Lower lobe of right lung (tissue), 2 donors: Measurements from ENCODE around the gene SLC29A3. TPM values are rescaled to one million over a fixed set of nuclear protein-coding genes. Genes with fewer than 3 reads are reported as not detected.

Source experiments
- ATAC-seq, 2 donors: fragments of 200-7000 bp; cut with Tn5 transposase; one replicate each; pipeline ENCODE4 v1.9.1; 2020 to 2022; ENCODE audit warnings: mild to moderate bottlenecking in 2 of 2, moderate library complexity in 2 of 2
- DNase-seq: peaks from one replicate; pipeline ENCODE4 v3.0.0-alpha.2; 2020
- H3K27ac ChIP-seq: fragments of 200-600 bp; one replicate; pipeline ENCODE4 v1.8.0; 2022
- H3K27me3 ChIP-seq: fragments of 200-600 bp; one replicate; pipeline ENCODE4 v1.8.0; 2022; ENCODE audit warnings: low read depth
- H3K36me3 ChIP-seq: fragments of 200-600 bp; one replicate; pipeline ENCODE4 v1.8.0; 2022; ENCODE audit warnings: mild to moderate bottlenecking
- H3K4me1 ChIP-seq: fragments of 200-600 bp; one replicate; pipeline ENCODE4 v1.8.0; 2022
- H3K4me3 ChIP-seq: fragments of 200-600 bp; one replicate; pipeline ENCODE4 v1.8.0; 2022; ENCODE audit warnings: mild to moderate bottlenecking
- H3K9me3 ChIP-seq: fragments of 200-600 bp; one replicate; pipeline ENCODE4 v1.8.0; 2022
- CTCF ChIP-seq: fragments of 200-600 bp; IDR thresholded peaks from one replicate; pipeline ENCODE4 v1.8.0; 2022; ENCODE audit warnings: antibody characterized with exemption, mild to moderate bottlenecking
- intact Hi-C: fragments of 100-400 bp; cut with DNase I; formaldehyde crosslinking; loops from one replicate; pipeline ENCODE4 v1.11.0; 2022
- total RNA-seq: library from RNA; stranded (reverse); fragmentation: NEBNext Ultra II Directional; extraction: Animal tissue kit (Norgen Biotek cat#: 25700); gene quantifications from one replicate; pipeline ENCODE4 v1.2.1, GENCODE V29; 2021
- donor health status: DM: no; HTN: yes; CAD: no; lungs with severe emphysema.

Gene SLC29A3
- total RNA-seq, 1 donor from 2014 or later: 13.2 TPM

GRCh38 chr10:71338728-71339495, 19.9 kb downstream of the SLC29A3 start:
- DNase-seq (no peak), ATAC-seq (no peak)
- TF ChIP-seq CTCF: no peak
- Histone ChIP-seq H3K4me1 (peaks cover 22% of the 10 kb centered on the region), H3K9me3 (no peaks in the 10 kb centered on the region), H3K27me3 (no peaks in the 10 kb centered on the region), H3K36me3 (peaks cover 26% of the 10 kb centered on the region), H3K27ac (no peak overlapping the region), H3K4me3 (no peak overlapping the region)
- intact Hi-C loops: no loop called here

- intact Hi-C loops: no loop called here
- H3K4me3 ChIP-seq: no peak overlapping the region
- no peaks in the 10 kb centered on the region for H3K9me3 ChIP-seq
- H3K27ac ChIP-seq: no peak overlapping the region
- no peaks in the 10 kb centered on the region for H3K27me3 ChIP-seq
- ATAC-seq (no peak), DNase-seq (no peak)
- H3K4me1 ChIP-seq: peaks cover 24% of the 10 kb centered on the region
- no peak for TF ChIP-seq CTCF
- peaks cover 26% of the 10 kb centered on the region for H3K36me3 ChIP-seq
These were observed 20.9 kb downstream of the SLC29A3 start for GRCh38 chr10:71339796-71340589.

DNA sequence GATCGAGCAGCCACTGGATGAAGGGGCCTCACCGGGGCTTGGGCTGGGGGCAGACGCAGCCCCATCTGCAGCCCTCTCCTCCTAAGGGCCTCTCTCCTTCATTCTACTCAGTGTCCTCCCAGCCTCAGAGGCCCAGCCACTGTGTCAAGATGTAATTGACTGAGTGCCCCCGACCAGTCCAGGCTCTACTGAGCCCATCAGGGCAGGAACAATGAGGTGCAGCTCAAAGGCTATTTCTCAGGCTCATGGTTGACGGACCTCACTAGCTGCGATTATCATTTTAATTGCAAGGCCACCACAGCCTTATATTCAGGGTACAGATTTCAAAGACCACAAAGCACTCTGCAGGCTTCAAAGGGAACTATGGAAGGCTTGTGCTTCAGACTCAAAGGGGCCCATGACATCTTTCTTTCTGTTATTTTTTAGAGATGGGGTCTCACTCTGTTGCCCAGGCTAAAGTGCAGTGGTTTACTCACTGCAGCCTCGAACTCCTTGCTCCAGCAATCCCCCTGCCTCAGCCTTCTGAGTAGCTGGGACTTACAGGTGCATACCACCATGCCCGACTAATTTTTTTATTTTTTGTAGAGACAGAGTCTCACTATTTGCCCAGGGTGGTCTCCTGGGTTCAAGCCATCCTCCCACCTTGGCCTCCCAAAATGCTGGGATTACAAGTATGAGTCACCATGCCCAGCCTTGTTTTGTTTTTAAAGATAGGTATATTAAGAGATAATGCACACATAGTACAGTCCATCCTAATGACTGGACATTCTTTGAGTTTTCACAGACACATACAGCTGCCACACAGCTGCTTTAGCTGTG, 23.7 kb downstream of the SLC29A3 start:
- DNase-seq (no peak), ATAC-seq (no peak)
- TF ChIP-seq CTCF: no peak
- intact Hi-C loops: no loop called here
- Histone ChIP-seq H3K36me3 (peaks cover 26% of the 10 kb centered on the region), H3K27me3 (no peaks in the 10 kb centered on the region), H3K4me1 (peaks cover 29% of the 10 kb centered on the region), H3K27ac (no peak overlapping the region), H3K9me3 (no peaks in the 10 kb centered on the region), H3K4me3 (no peak overlapping the region)

DNA sequence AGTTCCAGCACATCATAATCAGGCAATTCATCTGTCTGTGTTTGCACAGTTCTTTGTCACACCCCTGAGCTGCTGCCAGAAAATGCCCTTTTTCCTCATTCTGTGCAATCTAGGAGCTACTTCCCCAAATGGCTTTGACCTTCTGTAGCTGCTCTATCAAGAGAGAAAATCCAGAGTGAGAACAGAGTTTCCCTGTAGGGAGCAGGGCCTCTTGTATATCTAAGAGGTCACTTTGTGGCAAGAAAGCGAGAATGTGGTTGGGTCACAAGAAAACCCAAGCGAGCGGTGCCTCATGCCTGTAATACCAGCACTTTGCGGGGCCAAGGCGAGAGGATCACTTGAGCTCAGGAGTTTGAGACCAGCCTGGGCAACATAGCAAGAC, 24.3 kb downstream of the SLC29A3 start:
- DNase-seq (no peak), ATAC-seq (peak; percentile 50 to 73)
- peaks cover 20% of the 10 kb centered on the region for H3K36me3 ChIP-seq
- H3K9me3 ChIP-seq: no peaks in the 10 kb centered on the region
- no peaks in the 10 kb centered on the region for H3K27me3 ChIP-seq
- TF ChIP-seq CTCF: no peak
- H3K27ac ChIP-seq: peak overlapping the region; percentile 41
- H3K4me3 ChIP-seq: no peak overlapping the region
- intact Hi-C loops: no loop called here
- H3K4me1 ChIP-seq: peaks cover 29% of the 10 kb centered on the region

DNA sequence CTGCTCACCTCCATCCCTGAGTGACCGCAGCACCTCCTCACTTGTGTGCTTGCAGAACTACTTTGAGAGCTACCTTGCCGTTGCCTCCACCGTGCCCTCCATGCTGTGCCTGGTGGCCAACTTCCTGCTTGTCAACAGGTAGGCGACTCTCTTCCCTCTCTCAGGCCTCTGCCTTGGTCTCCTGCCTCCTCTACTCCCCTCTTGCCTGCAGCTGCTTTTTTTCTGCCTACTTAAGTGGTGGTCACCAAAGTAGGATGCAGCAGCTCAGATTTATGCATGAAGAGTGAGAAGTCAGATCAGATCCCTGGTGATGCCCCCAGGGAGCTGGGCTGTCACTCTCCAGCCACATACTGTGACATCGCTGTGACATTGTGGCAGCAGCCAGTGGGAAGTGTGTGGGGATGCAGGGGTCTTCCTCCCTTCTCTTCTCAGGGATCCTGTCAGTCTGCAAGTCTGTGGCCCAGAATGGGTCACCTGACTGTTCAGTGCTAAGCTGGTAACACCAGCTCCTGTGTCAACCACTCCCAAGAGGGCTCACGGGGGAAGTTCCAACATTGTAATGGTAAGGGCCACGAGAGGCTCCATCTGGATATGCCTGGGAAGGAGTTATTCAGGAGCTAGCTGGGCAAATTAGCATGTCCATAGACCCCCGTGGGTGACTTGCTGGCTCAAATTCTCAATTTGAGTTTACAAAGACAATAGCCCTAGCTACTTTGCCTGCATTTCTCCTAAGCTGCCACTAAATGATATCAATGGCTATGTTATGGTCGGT, 25.3 kb downstream of the SLC29A3 start:
- DNase-seq: no peak
- no peak for TF ChIP-seq CTCF
- no peaks in the 10 kb centered on the region for H3K27me3 ChIP-seq
- ATAC-seq: no peak
- H3K9me3 ChIP-seq: no peaks in the 10 kb centered on the region
- H3K36me3 ChIP-seq: peaks cover 10% of the 10 kb centered on the region
- intact Hi-C loops: no loop called here
- H3K27ac ChIP-seq: peak overlapping the region; percentile 41
- H3K4me3 ChIP-seq: no peak overlapping the region
- H3K4me1 ChIP-seq: peaks cover 29% of the 10 kb centered on the region
